ENCODE measurements around the gene GID4.

Gene GID4

GRCh38 chr17:18105595-18105994, 66.4 kb downstream of the GID4 start:
- no peak for DNase-seq

DNA sequence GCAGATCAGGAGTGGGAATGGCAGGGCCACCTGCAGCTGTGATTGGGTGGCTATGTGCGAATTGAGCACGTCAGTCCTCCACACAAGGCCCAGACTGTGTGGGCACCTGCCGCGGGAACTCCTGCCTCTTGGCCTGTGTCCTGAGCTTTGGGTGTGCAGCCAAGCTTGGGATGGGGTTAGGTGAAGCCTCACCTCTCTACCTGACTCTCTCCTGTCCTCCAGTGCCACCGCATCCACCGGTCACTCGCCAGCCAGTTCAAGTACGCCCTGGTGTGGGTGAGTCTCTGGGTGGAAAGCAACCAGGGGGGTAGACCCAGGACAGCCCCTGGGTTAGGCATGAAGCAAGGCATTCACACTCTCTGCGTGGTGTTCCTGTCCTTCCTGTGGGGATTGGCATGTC, 67.0 kb downstream of the GID4 start:
- DNase-seq: no peak

DNA sequence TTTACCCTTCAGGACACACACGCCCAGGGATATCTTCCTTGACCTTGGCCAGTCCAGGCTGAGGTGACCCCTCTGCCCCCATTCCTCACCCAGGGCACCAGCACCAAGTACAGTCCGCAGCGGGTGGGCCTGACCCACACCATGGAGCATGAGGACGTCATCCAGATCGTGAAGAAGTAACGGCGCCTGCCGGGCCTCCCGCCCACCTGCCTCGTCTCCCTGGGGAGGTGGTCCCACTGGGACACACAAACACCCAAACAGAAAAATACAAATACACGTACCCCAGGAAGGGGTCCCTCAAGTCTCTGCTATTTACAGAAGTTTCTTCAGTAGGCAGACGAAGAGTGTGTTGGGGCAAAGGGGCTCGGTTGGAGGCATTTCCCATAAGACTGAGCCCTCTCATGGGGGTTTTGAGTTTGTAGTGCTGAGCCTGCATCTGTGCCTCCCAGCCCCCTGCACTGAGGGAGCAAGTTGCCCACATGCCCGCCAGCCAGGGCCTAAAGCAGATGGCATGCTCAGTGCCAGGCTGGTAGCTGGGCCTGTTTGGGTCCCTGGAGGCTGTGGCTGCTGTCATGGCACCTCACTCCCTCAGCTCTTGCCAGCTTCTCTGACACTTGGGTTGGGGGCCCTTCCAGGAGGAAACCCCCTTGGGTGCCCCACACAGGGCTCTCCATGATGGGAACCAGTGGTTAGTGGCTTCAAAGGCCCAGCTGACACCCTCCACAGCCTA, 68.0 kb downstream of the GID4 start:
- DNase-seq: no peak

DNA sequence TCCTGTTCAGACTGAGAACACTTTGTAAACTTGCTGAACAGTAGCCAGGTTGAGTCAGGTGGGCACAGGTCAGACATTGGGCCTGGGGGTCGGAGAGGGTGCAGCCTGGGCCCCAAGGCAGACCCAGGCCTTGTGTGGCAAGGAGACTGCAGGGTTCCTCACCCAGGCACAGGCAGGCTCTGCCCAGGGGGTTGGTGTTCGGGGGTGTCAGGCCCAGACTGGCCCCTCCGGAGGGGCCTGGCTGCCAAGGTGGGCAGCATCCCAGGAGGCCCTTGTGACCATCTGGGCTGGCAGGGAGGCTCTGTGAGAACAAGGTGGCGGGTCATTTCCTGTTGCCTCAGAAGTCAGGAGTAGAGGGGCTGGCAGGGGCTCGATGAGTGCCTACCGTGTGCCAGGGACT, 68.8 kb downstream of the GID4 start:
- no peak for DNase-seq

GRCh38 chr17:18108401-18109312, 69.4 kb downstream of the GID4 start, which contains the start of gene MYO15A:
TSS of gene MYO15A (plus strand) at chr17:18108756. CDS start at chr17:18118801, 10,045 bp downstream.
- no peak for DNase-seq

GRCh38 chr17:18109935-18110485, 70.8 kb downstream of the GID4 start:
- DNase-seq: no peak

GRCh38 chr17:18110636-18111145, 71.5 kb downstream of the GID4 start:
- no peak for DNase-seq

DNA sequence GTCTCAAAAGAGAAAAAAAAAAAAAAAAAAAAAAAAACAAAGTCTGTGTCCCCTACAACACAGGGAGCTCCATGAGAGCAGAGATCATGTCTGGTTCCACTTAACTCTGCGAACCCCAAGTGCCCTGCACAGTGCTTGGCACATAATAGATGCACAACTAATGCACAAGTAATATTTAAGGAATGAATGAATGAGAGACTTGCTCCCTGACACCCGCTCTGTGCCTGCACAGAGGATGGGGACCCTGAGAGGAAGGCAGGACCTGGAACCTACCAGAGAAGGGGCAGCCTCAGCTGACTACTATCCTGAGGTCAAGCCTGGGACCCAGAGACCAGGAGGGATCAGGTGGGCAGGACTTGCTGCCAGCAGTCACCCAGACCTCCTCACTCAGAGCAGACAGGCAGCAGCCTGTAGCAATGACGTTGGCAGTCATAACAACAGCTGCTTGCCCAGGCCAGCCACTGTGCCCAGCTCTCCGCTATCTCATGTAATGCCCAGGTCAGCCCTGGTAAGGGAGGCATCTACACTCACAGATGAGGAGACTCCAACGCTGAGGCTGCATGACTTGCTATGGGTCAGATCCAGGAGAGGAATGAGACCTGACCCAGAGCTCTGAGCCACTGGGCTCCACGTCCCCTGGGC, 72.2 kb downstream of the GID4 start:
- no peak for DNase-seq

DNA sequence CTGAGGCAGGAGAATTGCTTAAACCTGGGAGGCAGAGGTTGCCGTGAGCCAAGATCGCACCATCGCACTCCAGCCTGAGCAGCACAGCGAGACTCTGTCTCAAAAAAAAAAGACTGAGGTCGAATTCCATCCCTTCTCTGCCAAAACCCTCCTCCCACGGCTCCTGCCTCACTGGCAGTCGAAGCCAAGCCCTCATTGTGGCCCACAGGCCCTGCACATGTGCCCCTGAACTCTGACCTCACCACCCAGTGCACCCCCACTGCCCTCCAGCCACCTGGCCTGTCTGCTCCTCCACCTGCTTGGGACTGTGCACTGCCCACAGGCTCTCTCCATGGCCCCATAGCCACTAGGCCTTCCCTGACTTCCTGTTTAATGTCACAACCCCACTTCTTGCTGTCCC, 76.3 kb downstream of the GID4 start:
- no peak for DNase-seq

DNA sequence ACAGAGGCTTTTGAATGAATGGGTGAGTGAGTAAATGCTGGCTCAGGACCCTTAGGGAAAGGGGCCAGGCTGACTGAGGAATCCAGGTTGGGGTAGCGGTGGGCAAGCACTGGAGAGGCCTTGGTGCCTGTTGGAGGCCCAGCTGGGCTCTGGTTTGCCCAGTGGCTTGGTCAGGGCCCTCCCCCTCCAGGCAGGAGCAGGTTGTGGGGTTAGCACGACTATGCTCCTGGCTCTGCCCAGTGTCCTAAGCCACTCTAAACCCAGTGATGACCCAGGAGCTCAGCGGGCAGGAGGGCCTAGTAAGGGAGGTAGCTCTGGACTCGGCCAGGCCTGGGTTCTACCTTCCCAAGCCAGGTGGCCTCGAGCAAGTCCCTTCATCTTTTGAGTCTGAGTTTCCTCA, 76.9 kb downstream of the GID4 start:
- DNase-seq: no peak

- DNase-seq: no peak
These were observed 78.3 kb downstream of the GID4 start for GRCh38 chr17:18117533-18117932.

Data from NCI-H69 (cell line).